ENCODE results near the gene NTNG2. TPM values are rescaled to one million over a fixed set of nuclear protein-coding genes. Genes with fewer than 3 reads are reported as not detected.

NTNG2 gene
- total RNA-seq, 1 donor from 2014 or later = 0.98 TPM

Other genes starting within 250 kb of the NTNG2 start
- gene MED27, start 82.2 kb upstream of the NTNG2 start, total RNA-seq = 17.7 TPM
- 44.2 TPM for gene SETX, start 192.9 kb downstream of the NTNG2 start, total RNA-seq
- gene TTF1, start 244.8 kb downstream of the NTNG2 start, total RNA-seq = 4.9 TPM
- gene CFAP77, start 248.2 kb downstream of the NTNG2 start, total RNA-seq = not detected

Measured in vagina (tissue), 1 donor.